SK-N-SH (cell line): ENCODE data around the gene C7orf33. TPM values are rescaled to one million over a fixed set of nuclear protein-coding genes. Genes with fewer than 3 reads are reported as not detected.
A peak's percentile ranks its signal among the peaks of the same experiment; 100 is the strongest.

Source experiments
- CTCF ChIA-PET: fragments of 300-600, 350-600 bp; formaldehyde crosslinking; extraction: SDS; loops from one replicate; lab custom pipeline; 2021; lab: Yijun Ruan, JAX
- POLR2A ChIA-PET: fragments of 350-600 bp; sonication (Branson Sonifier 250); formaldehyde crosslinking; extraction: SDS; loops from one replicate; lab custom pipeline; 2020; ENCODE audit warnings: antibody characterized with exemption, inconsistent platforms; lab: Yijun Ruan, JAX
- DNase-seq: peaks from one replicate; pipeline ENCODE4 v3.0.0; 2012
- H2AFZ ChIP-seq: fragments of 200-600 bp; sonication (generic); 2 replicates; pipeline ENCODE4 v1.8.1; 2016; ENCODE audit warnings: antibody characterized with exemption, mild to moderate bottlenecking, low read depth
- H3F3A ChIP-seq: fragments of 200-600 bp; sonication (generic); replicated peaks from 2 replicates; pipeline ENCODE3; 2016; ENCODE audit warnings: antibody characterized with exemption, mild to moderate bottlenecking; ENCODE audit not compliant: insufficient read depth
- H3K27ac ChIP-seq, 2 experiments: fragments of 200-500 bp in 1 of 2; fragments of 200-600 bp in 1 of 2; sonication (Bioruptor generic) in 1 of 2; sonication (generic), shearing (Covaris generic) in 1 of 2; 2 replicates each; pipeline versions ENCODE4 v1.5.1 to v1.6.1; 2014 to 2016; ENCODE audit warnings: low read depth in 2 of 2, inconsistent platforms in 1 of 2, low read length in 1 of 2, mild to moderate bottlenecking in 1 of 2, mixed read lengths in 1 of 2
- H3K27me3 ChIP-seq: fragments of 200-600 bp; sonication (generic), shearing (Covaris generic); 2 replicates; pipeline ENCODE4 v1.6.1; 2016; ENCODE audit warnings: mixed run types; ENCODE audit not compliant: insufficient read depth
- H3K36me3 ChIP-seq, 2 experiments: fragments of 200-500 bp in 1 of 2; fragments of 200-600 bp in 1 of 2; sonication (Bioruptor generic) in 1 of 2; sonication (generic) in 1 of 2; replicated peaks in 1 of 2; 2 replicates each; pipeline versions ENCODE3 to v1.5.1; 2014 to 2016; ENCODE audit warnings: low read length in 1 of 2, mild to moderate bottlenecking in 1 of 2; ENCODE audit not compliant: insufficient read depth in 2 of 2, control insufficient read depth in 1 of 2
- H3K4me1 ChIP-seq, 2 experiments: fragments of 200-500 bp in 1 of 2; fragments of 200-600 bp in 1 of 2; sonication (Bioruptor generic) in 1 of 2; sonication (generic), shearing (Covaris generic) in 1 of 2; 2 replicates each; pipeline versions ENCODE4 v1.5.1 to v1.6.1; 2014 to 2016; ENCODE audit warnings: low read depth in 1 of 2, low read length in 1 of 2, mixed run types in 1 of 2; ENCODE audit not compliant: insufficient read depth in 2 of 2, control insufficient read depth in 1 of 2
- H3K4me2 ChIP-seq: fragments of 200-600 bp; sonication (generic), shearing (Covaris generic); 2 replicates; pipeline ENCODE4 v1.6.1; 2017; ENCODE audit warnings: mixed run types
- H3K4me3 ChIP-seq, 2 experiments: fragments of 200-500 bp in 1 of 2; fragments of 200-600 bp in 1 of 2; sonication (Bioruptor generic) in 1 of 2; sonication (generic), shearing (Covaris generic) in 1 of 2; 2 replicates each; pipeline versions ENCODE4 v1.5.1 to v1.8.1; 2014 to 2016; ENCODE audit warnings: low read depth in 2 of 2, inconsistent platforms in 1 of 2, low read length in 1 of 2, mild to moderate bottlenecking in 1 of 2, mixed read lengths in 1 of 2, moderate library complexity in 1 of 2
- H3K79me2 ChIP-seq: fragments of 200-600 bp; sonication (generic); 2 replicates; pipeline ENCODE4 v1.8.1; 2017; ENCODE audit warnings: mild to moderate bottlenecking; ENCODE audit not compliant: insufficient read depth
- H3K9ac ChIP-seq: fragments of 200-600 bp; sonication (generic); 2 replicates; pipeline ENCODE4 v1.6.1; 2017; ENCODE audit warnings: mixed run types
- H3K9me2 ChIP-seq: fragments of 200-600 bp; sonication (generic); 2 replicates; pipeline ENCODE4 v1.6.1; 2017; ENCODE audit warnings: mixed run types
- H3K9me3 ChIP-seq: fragments of 200-600 bp; sonication (generic); 2 replicates; pipeline ENCODE4 v1.6.1; 2017; ENCODE audit warnings: mixed run types, mild to moderate bottlenecking, moderate library complexity
- H4K20me1 ChIP-seq: fragments of 200-600 bp; sonication (generic); 2 replicates; pipeline ENCODE4 v1.6.1; 2017; ENCODE audit warnings: mild to moderate bottlenecking, mixed run types; ENCODE audit not compliant: insufficient read depth
- CTCF ChIP-seq: fragments of 200-600 bp; sonication (generic); IDR thresholded peaks from 2 replicates; pipeline ENCODE4 v1.6.1; 2017; ENCODE audit warnings: antibody characterized with exemption, mild to moderate bottlenecking, moderate library complexity
- USF2 ChIP-seq: fragments of 150-350 bp; IDR thresholded peaks from 2 replicates; pipeline ENCODE4 v1.6.1; 2017; ENCODE audit warnings: antibody characterized with exemption, low read length, low read depth, borderline replicate concordance
- WGBS: methylation state at CpG from one replicate; pipeline ENCODE4 v1.1.6; 2017; ENCODE audit warnings: low lambda C conversion rate; 5-methylcytosine and 5-hydroxymethylcytosine counted together
- polyA plus RNA-seq, 3 experiments: library from polyadenylated mRNA; depleted of rRNA; stranded (reverse); fragments of >200 nt; gene quantifications; 2 replicates each; pipeline ENCODE4 v1.2.3, GENCODE V29; 2012

C7orf33 gene
- polyA plus RNA-seq, 1 of the 3 experiments (the other 2 are of a cell fraction) = not detected

- Histone ChIP-seq H2AFZ (no peak overlapping the region), H3K9ac (no peak overlapping the region), H3K4me3 (no peak overlapping the region), H3F3A (no peaks in the 10 kb centered on the region), H3K27me3 (no peaks in the 10 kb centered on the region), H3K27ac (no peak overlapping the region), H3K4me2 (no peak overlapping the region), H3K4me1 (no peaks in the 10 kb centered on the region), H3K36me3 (no peaks in the 10 kb centered on the region), H4K20me1 (no peaks in the 10 kb centered on the region), H3K79me2 (no peaks in the 10 kb centered on the region), H3K9me3 (no peaks in the 10 kb centered on the region), H3K9me2 (no peaks in the 10 kb centered on the region)
- WGBS = 89% methylated on average over 3 of the region's 3 CpGs
- TF ChIP-seq USF2 (no peak), CTCF (peak; percentile 40; the same call in 1 of the 2 replicates)
- CTCF ChIA-PET = interaction anchor here (1.4 kb wide), 1 partner anchor 381 kb away, joined by 5 read pairs; no protein-coding TSS in a partner anchor
- POLR2A ChIA-PET = no interaction called here
- no peak for DNase-seq
Observed at GRCh38 chr7:148581624-148582023, 8.9 kb upstream of the C7orf33 start.

GRCh38 chr7:148584154-148584827 lies 6.3 kb upstream of the C7orf33 start:
- ChIA-PET CTCF (interaction anchor here (0.7 to 3.3 kb wide), 10 partner anchors 9 to 393 kb away, joined by 3 to 40 read pairs (median 4); no protein-coding TSS in a partner anchor), POLR2A (interaction anchor here (1.1 kb wide), 1 partner anchor 114 kb away, joined by 3 read pairs; the partner anchor contains the start of gene CUL1)
- H3K4me3 ChIP-seq = no peak overlapping the region
- H3K4me2 ChIP-seq = no peak overlapping the region
- 33% methylated on average over 5 of the region's 5 CpGs for WGBS
- H3K9me2 ChIP-seq = no peaks in the 10 kb centered on the region
- no peak for TF ChIP-seq CTCF
- H3K27me3 ChIP-seq = peaks cover 17% of the 10 kb centered on the region; the same call in 1 of the 2 replicates
- H2AFZ ChIP-seq = no peak overlapping the region
- DNase-seq = no peak
- no peaks in the 10 kb centered on the region for H3F3A ChIP-seq
- H3K9me3 ChIP-seq = no peaks in the 10 kb centered on the region
- no peak overlapping the region for H3K27ac ChIP-seq
- H3K4me1 ChIP-seq = no peaks in the 10 kb centered on the region
- H3K79me2 ChIP-seq = no peaks in the 10 kb centered on the region
- no peaks in the 10 kb centered on the region for H4K20me1 ChIP-seq
- no peaks in the 10 kb centered on the region for H3K36me3 ChIP-seq
- H3K9ac ChIP-seq = no peak overlapping the region
